ENCODE measurements around the gene SLC9A7.

DNA sequence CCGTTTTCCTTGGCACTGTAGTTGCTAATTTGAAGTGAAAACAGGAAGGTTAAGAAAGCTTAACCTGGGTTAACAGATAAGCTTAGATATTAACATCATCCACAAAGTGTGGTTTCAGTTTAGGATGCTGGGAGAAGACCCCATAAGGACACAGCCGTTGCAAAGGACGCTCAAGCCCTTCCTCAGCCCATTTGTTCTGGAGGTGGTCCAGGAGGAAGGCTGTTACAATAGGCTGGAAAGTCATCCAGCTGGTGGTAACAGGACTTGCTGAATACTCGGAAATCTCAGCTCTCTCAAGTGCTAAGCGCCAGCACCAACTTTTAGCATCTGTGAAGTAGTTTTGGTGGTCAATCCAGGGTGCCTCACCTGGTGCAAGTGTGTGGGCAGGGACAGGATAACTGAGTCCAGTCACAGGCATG, 171.2 kb downstream of the SLC9A7 start:
- TF ChIP-seq, protein P1, sequence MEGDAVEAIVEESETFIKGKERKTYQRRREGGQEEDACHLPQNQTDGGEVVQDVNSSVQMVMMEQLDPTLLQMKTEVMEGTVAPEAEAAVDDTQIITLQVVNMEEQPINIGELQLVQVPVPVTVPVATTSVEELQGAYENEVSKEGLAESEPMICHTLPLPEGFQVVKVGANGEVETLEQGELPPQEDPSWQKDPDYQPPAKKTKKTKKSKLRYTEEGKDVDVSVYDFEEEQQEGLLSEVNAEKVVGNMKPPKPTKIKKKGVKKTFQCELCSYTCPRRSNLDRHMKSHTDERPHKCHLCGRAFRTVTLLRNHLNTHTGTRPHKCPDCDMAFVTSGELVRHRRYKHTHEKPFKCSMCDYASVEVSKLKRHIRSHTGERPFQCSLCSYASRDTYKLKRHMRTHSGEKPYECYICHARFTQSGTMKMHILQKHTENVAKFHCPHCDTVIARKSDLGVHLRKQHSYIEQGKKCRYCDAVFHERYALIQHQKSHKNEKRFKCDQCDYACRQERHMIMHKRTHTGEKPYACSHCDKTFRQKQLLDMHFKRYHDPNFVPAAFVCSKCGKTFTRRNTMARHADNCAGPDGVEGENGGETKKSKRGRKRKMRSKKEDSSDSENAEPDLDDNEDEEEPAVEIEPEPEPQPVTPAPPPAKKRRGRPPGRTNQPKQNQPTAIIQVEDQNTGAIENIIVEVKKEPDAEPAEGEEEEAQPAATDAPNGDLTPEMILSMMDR (IDR thresholded peaks at IDR 0.05; ENCODE audit: low read length) = no peak
- TF ChIP-seq EZH2 (optimal IDR thresholded peaks at IDR 0.05; ENCODE audit: low read depth, low read length) = no peak

Measured in MM.1S (cell line).